Stimulated activated CD4-positive, alpha-beta T cell treated with anti-CD3 and anti-CD28 coated beads, Interleukin-2, amount 100 ng/mL, for 4 hours (primary cell): Measurements from ENCODE around the gene FAM200A.
A peak's percentile ranks its signal among the peaks of the same experiment; 100 is the strongest.
"Not testable (repeated sequence)": the region's sequence is repeated elsewhere in the genome, so short reads cannot be mapped to it uniquely, and the experiment has no call there.

ENCODE experiments used
- DNase-seq: peaks from one replicate; pipeline ENCODE4 v3.0.0-alpha.2; 2020; ENCODE audit warnings: low read depth

Gene FAM200A

DNA sequence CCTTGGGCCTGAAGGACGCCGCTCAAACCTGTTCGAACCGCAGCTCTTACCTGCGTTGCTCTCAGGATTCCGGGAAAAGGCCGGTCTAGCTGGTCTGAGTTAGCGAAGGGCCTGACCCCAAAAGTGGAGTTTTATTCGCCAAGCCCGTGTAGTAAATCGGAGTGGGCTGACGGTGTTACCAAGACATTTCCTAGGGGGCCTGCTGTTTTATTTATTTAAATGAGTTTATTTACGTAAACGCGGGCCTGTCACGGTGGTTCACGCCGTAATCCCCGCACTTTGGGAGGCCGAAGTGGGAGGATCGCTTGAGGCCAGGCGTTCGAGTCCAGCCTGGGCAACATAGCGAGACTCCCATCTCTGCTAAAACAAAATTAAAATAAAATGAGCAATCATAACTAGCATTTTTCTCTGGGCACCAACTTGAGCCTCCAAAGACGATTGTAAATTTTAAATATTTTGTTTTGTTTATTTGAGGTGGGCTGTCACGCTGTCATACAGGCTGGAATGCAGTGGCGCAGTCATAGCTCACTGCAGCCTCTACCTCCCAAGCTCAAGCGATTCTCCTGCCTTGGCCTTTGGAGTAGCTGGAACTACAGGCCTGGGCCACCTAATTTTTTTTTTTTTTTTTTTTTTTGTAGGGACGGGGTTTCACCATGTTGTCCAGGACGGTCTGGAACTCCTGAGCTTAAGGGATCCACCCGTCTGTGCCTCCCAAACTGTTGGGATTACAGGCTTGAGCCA, 7.4 kb upstream of the FAM200A start:
- DNase-seq: no peak

DNA sequence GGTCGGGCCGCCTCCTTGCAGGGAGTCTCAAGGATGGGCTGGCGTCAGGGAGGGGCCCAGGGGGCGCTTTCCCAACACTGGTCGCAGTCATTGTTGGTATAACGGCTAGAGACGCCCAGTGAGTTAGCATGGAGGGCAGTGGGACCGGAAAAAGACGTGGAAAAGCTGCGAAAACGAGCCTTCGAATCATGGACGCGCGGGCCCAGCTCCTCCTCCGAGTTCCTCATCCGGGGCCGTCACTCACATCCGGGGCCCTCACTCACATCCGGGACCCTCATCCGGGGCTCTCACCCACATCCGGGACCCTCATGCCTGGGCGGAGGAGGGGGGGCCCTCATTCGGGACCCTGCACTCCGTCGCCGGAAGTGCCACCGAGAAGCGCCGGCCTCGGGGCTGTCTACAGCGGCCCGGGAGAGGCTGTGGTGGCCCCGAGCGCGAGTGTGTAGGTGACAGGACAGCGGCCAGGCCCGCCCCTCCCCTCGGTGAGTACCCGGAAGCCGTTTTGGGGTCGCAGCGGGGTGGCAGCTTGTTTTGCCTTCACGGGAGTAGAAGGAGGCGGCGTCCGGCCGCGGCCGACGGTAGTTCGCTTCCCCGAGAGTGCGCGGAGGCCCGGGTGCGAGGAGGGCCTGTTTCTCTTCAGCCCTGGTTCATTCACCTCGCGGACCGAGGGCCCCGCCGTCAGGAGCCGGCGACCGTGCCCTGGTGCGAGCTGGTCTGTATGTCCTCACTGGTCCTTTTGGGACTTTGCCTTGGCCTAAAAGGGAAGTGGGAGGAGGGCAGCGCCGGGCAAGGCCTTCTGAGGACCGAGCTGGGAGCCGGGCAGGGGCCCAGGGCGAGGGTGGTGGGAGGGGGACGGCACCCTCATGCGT, 6.6 kb upstream of the FAM200A start, which contains the start of gene ZNF655:
TSS of gene ZNF655 (plus strand) at position 337 of the 869 bp plus-strand sequence. CDS start 1,918 bp downstream, outside the sequence.
- peak; percentile 78 for DNase-seq

DNA sequence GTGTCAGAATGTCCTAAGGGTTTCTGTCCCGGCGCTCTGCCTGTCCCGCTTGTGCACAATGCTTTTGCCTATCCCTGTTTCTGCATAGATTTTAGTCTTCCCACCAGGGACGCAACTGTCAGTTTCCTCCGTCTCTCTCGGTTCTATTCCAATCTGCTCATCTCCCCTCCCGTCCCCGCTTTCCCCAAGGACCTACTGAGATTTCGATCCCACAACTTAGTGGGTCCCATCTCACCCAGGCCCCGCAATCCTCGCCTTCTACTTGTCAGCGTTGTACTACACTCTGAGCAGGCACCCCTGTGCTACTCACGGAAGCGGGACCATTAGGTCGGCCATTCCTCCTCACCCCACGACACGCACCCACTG, 6.0 kb upstream of the FAM200A start:
- no peak for DNase-seq

DNA sequence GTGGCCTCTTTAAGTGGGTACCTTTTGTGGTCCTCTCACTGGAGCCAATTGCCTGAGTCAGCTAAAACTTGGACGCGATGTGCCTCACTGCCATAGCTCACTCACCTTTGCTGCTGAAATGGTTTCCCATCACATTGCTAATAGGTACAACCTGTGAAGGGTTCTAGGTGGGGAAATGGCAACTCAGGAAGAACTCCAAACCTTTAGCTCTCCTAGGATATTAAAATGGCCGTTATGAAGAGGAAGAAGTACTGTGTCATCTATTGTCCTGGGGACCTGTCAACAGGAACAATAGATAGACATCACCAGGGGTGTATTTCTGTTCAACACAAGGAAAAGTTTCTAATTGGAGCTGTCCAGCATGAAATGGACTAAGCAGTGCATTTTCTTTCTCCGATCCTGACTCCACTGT, 5.3 kb upstream of the FAM200A start:
- no peak for DNase-seq

DNA sequence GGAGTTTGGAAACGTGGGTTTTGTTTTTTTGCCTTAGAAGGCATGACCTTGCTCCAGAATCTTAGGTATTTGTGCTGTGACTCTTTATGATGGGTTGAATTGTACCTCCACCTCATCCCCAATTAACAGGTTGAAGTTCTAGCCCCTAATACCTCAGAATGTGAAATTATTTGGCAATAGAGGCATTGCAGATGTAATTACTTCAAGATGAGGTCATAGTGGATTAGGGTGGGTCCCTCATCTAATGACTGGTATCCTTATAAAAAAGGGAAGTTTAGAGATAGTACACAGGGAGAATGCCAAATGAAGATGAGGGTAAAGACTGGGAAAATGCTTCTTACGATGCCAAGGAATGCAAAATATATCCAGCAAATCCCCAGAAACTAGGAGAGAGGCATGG, 3.0 kb upstream of the FAM200A start:
- no peak for DNase-seq

DNA sequence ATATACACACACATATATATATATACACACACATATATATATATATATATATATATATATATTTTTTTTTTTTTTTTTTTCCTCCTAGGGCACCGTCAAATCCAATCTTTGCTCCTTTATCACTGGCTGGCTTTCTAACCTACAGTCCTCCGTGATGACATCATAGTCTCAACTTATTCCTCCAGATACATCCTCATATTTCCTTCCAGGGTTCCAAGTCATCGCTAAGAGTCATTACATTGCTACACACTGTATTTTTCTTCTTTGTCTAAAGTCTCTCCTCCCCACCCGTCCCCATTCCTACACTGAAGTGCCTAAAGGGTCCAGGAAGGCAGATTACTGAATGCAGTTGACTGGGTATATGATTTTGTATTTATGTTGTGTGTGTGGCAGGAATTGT, 1.1 kb upstream of the FAM200A start:
- DNase-seq: no peak

DNA sequence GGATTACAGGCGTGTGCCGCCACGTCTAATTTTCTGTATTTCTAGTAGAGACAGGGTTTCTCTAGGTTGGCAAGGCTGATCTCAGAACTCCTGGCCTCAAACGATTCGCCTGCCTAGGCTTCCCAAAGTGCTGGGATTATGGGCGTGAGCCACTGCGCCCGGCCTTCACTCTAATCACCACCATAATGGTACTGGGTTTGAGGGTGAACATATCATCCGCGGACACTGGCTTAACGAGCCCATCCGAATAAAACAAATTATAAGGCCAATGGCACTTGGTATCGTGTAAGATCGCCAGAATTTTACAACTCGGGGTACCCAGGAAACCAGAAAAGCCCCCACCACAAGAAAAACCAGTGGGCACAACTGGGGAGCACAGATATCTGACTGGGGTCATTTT, 580 bp downstream of the FAM200A start:
- DNase-seq: no peak

DNA sequence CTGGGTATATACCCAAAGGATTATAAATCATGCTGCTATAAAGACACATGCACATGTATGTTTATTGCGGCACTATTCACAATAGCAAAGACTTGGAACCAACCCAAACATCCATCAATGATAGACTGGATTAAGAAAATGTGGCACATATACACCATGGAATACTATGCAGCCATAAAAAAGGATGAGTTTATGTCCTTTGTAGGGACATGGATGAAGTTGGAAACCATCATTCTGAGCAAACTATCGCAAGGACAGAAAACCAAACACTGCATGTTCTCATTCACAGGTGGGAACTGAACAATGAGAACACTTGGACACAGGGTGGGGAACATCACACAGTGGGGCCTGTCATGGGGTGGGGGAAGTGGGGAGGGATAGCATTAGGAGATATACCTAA, 2.4 kb downstream of the FAM200A start:
- not testable (repeated sequence) for DNase-seq

DNA sequence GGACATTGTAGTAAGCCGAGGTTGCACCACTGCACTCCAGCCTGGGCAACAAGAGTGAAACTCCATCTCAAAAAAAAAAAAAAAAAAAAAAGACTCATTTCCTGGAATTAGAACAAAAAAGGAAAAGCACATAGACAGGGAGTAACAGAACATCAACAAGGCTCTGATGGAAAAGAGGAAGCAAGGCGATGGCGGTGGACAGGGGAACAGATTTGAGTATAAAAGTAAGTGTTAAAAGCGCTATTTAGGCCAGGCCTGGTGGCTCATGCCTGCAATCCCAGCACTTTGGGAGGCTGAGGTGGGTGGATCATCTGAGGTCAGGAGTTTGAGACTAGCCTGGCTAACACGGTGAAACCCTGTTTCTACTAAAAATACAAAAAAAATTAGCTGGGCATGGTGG, 6.6 kb downstream of the FAM200A start:
- not testable (repeated sequence) for DNase-seq

DNA sequence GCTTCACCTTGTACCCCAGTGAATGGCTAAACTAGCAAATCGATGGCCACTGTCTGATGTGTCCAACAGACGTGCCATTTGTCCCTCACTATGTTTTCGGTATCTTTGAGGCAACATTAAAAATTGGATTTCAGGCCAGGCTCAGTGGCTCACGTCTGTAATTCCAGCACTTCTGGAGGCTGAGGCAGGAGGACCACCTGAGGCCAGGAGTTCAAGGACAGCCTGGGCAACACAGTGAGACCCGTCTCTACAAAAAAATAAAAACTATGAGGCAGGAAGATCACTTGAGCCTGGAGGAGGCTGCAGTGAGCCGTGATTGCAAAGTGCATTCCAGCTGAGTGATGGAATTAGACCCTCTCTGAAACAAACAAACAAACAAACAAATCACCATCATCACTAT, 8.0 kb downstream of the FAM200A start:
- DNase-seq: no peak

DNA sequence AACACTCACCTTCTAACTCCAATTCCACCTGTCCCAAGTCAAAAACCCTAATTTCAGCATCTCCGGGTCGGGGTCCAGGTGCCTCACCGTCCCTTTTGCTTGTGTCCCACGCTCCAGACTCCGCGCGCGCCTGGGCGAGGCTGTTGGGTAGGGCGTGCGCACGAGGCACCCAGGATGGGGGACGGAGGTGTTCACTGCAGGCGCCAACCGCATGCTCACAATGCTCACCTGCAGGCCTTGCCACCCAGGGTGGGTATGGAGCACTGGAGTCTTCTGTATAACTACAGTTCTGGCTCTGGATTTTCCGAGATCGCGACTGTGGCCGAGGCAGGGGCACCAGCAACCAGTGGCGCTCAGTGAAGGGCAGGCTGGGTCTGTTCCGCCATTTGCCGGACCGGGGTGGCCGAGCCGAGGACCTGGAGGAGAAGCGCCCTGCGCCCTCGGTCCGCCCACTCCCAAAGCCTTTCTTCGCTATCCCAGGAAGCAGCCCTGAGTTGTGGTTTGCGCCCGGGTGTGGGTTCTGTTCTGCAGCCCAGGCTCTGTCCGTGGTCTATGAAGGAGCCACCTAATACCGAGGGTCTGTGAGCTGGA, 8.7 kb downstream of the FAM200A start:
- no peak for DNase-seq

DNA sequence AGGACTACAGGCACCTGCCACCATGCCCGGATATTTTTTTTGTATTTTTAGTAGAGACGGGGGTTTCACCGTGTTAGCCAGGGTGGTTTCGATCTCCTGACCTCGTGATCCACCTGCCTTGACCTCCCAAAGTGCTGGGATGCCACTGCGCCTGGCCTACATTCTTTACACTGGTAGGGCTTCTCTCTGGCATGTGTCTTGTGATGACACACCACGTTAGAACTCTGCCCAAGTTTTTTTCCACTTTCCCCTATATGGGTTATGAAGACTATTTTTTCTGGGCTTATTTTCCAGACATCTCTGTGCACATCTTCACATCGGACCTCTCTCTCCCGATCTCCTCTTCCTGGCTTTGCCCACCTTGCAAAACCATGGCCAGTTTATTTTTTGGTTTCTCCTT, 10.7 kb downstream of the FAM200A start:
- DNase-seq: no peak

DNA sequence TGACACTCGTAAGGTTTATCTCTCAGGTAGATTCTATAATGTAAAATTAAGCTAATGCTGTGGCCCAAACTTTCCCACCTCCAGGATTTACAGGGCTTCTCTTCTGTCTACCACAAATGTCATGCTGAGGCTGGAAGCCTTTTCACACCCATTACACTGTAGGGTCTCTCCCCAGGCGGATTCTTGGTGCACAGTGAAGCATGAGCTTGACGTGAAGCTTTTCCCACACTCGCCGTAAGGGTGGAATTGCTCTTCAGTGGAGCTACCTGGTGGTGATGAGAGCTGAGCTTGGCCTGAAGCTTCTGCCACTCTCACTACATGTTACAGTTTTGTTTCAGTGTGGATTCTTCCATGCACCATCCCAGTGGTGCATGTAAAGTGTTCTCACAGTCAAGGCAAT, 11.4 kb downstream of the FAM200A start:
- DNase-seq: no peak

DNA sequence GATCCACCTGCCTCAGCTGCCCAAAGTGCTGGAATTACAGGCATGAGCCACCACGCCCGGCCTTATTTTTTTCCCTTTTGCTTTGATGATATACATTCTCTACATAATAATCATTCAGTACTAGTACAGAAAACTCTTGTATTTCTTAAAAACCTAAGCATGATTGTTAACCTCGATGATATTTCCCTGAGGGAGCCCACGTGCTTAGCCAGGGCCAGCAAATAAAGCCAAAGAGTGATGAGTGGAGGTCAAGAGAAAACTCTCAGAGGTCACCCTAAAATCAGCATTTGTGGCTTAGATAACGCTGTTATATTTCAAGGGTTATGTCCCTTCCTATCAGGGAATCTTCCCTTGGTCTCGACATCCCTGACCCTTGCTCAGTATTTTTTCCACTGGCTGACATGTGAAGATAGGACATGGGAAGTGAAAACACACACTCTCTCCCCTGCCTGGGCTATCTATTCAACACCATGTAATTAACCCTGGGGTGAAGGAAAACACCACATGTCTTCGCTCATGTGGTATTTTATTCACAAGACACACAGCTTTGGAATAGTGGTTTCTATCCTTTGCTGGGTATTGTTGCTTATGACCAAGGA, 12.6 kb downstream of the FAM200A start:
- DNase-seq: no peak

DNA sequence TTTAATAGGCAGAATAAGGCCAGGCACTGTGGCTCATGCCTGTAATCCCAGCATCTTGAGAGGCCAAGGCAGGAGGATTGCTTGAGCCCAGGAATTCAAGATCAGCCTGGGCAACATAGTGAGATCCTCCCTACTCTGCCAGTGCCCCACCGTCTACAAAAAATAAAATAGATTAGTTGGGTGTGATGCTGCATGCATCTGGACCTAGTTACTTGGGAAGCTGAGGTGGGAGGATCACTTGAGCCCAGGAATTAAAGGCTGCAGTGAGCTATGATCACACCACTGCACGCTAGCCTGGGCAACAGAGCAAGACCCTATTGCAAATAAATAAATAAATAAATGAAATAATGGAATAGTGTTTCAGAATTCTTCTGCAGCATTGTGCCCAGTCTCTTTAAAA, 16.2 kb downstream of the FAM200A start:
- DNase-seq: no peak

DNA sequence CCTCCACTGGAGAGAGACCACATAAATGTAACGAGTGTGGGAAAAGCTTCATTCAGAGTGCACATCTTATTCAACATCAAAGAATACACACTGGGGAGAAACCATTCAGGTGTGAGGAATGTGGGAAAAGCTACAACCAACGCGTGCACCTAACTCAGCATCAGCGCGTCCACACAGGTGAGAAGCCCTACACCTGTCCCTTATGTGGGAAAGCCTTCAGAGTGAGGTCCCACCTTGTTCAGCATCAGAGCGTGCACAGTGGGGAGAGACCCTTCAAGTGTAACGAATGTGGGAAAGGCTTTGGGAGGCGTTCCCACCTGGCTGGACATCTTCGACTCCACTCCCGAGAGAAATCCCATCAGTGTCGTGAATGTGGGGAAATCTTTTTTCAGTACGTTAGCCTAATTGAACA, 20.6 kb downstream of the FAM200A start:
- no peak for DNase-seq

DNA sequence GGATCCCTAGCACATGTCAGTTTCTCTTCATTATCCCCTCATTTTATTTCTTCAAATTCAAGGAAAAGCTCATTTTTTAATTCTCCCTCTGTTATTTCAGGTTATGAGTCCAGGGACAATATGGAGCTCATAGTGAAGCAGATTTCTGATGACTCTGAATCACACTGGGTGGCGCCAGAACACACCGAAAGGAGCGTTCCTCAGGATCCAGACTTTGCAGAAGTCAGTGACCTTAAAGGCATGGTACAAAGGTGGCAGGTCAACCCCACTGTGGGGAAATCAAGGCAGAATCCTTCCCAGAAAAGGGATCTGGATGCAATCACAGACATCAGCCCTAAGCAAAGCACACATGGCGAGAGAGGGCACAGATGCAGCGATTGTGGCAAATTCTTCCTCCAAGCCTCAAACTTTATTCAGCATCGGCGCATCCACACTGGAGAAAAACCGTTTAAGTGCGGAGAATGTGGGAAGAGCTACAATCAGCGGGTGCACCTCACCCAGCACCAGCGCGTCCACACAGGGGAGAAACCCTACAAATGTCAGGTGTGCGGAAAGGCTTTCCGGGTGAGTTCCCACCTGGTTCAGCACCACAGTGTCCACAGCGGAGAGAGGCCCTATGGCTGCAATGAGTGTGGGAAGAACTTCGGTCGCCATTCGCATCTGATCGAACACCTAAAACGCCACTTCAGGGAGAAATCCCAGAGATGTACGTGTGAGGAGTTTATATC, 26.0 kb downstream of the FAM200A start:
- peak; percentile 10 for DNase-seq

DNA sequence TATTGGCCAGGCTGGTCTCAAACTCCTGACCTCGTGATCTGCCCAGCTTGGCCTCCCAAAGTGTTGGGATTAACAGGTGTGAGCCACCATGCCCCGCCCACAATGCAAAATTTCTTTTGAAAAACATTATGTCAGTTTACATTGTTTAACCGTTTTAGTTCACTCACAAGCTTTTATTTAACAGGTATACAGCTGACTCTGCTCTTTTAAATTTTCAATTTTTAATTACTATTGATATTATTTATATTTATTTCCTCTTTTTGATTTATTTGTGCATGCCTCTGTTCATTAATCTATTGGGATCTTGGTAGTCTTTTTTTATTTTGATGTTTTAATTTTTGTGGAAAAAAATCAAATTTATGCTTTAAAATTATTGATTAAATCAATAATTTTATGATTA, 30.5 kb downstream of the FAM200A start:
- no peak for DNase-seq

DNA sequence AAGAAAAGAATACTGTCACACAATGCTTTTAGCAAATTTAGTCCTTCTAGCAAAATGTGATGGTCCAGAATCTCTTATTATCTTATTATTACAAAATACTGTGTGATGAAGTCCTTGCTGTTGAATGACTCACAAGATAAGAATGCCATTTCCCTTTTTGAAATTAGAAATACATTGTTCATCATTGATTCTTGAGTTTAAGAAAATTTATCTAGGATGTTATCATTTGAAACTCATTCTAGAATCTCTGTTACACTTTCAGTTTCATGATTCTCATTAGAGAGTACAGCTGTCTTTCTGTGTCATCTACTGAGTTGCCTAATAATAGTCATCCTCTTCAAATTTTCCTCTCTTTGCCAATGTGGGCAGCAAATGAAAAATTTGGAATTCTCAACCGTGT, 37.9 kb downstream of the FAM200A start:
- no peak for DNase-seq

DNA sequence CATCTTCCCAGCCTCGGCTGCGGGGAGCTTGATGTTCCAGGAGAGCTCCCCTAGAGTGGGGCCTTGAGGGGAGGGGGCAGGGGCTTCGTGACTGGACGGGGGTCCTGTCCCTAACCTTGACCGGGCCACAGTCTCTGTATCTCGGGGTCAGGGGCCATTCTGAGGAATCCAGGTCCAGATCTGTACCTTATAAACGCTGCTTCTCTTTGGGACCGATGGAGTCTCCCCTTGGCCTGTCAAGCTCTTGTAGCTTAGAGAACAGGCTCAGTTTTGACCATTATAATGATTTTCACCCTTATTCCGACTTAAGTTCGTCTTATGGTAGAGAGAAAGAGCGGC, 46.6 kb downstream of the FAM200A start:
- no peak for DNase-seq

DNA sequence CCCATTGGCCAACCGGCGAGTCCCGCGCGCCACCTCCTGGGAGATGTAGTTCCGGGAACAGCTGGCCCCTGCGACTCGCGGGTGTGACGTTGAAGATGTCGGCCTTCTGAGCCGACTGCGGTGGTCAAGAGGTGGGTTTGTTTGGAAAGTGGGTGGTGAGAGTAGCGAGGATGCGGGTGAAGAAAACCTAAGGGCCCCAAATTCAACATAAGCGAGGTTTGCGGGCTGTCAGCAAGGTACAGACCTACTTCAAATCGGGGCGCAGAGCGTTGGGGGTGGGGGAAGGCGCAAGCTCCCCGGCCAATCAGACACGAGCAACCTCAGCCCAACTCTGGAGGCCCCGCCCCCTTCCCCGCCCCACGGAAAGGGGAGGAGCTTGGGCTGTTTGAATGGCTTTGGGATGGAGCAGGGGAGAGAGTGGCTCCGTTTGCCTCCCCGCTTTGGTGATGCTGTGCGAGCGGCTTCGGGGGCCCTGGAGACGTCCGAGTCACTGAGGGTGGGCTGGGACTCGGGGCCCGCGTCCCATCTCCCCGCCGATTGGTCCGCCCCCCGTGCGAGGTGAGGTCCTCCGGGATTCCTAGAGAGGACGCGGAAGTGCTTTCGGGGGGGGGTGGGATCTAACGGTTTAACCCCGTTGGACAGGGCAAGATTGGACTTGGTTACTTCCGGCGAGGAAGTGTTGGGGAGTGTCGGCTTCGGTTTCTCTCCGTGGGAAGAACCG, 47.2 kb downstream of the FAM200A start, which contains the start of gene ZKSCAN5:
TSS of gene ZKSCAN5 (plus strand) at position 60 of the 721 bp plus-strand sequence. CDS start 1,383 bp downstream, outside the sequence.
- DNase-seq: peak; percentile 95
